GM21529 (cell line): ENCODE data around the gene HMX1.

Source experiments
- ATAC-seq: cut with Tn5 transposase; IDR thresholded peaks from one replicate; pipeline ENCODE4 v1.9.1; 2021; ENCODE audit not compliant: unreplicated experiment

The HMX1 gene

GRCh38 chr4:8857766-8858700 is 13.6 kb downstream of the HMX1 start:
- no peak for ATAC-seq

GRCh38 chr4:8856835-8857621 is 14.6 kb downstream of the HMX1 start:
- ATAC-seq = no peak

- ATAC-seq = no peak
Measured at GRCh38 chr4:8855818-8856245, 15.8 kb downstream of the HMX1 start.

- ATAC-seq = no peak
Measured at GRCh38 chr4:8854931-8855330, 16.7 kb downstream of the HMX1 start.

- ATAC-seq = no peak
Measured at GRCh38 chr4:8854016-8854415, 17.6 kb downstream of the HMX1 start.

- ATAC-seq = no peak
Measured at GRCh38 chr4:8853249-8853648, 18.4 kb downstream of the HMX1 start.

GRCh38 chr4:8852118-8852704 is 19.4 kb downstream of the HMX1 start:
- ATAC-seq = no peak

- no peak for ATAC-seq
Measured at GRCh38 chr4:8851321-8852117, 20.1 kb downstream of the HMX1 start.

- no peak for ATAC-seq
Measured at GRCh38 chr4:8850830-8851188, 20.8 kb downstream of the HMX1 start.

GRCh38 chr4:8850074-8850829 is 21.4 kb downstream of the HMX1 start:
- ATAC-seq = no peak

GRCh38 chr4:8849266-8850073 is 22.2 kb downstream of the HMX1 start:
- no peak for ATAC-seq

- no peak for ATAC-seq
Measured at GRCh38 chr4:8848507-8849265, 23.0 kb downstream of the HMX1 start.

- ATAC-seq = no peak
Measured at GRCh38 chr4:8847764-8848163, 23.9 kb downstream of the HMX1 start.

GRCh38 chr4:8847331-8847730 is 24.3 kb downstream of the HMX1 start:
- ATAC-seq = no peak

GRCh38 chr4:8846826-8847225 is 24.8 kb downstream of the HMX1 start:
- no peak for ATAC-seq

- no peak for ATAC-seq
Measured at GRCh38 chr4:8846046-8846720, 25.5 kb downstream of the HMX1 start.

GRCh38 chr4:8844976-8845690 is 26.5 kb downstream of the HMX1 start:
- ATAC-seq = no peak
